CD14-positive monocyte (primary cell): ENCODE results near the gene RGL1. TPM values are rescaled to one million over a fixed set of nuclear protein-coding genes. Genes with fewer than 3 reads are reported as not detected.

ENCODE experiments used
- DNase-seq, 3 donors: peaks; one replicate each; pipeline ENCODE4 v3.0.0-alpha.2; 2011 to 2022
- H2AFZ ChIP-seq: 2 replicates; pipeline ENCODE4 v1.6.0; 2012; ENCODE audit warnings: mild to moderate bottlenecking, low read depth, low read length, inconsistent platforms; ENCODE audit not compliant: insufficient read depth, poor library complexity, severe bottlenecking
- H3K27ac ChIP-seq, 2 donors: 1 replicate in 1 of 2; 2 replicates in 1 of 2; pipeline ENCODE4 v1.5.1; 2012 to 2013; ENCODE audit warnings: low read length in 2 of 2, control low read depth in 1 of 2, inconsistent platforms in 1 of 2, low read depth in 1 of 2, mild to moderate bottlenecking in 1 of 2
- H3K27me3 ChIP-seq, 2 donors: one replicate each; pipeline versions ENCODE4 v1.6.0 to v1.6.1; 2011 to 2013; ENCODE audit warnings: low read length in 2 of 2; ENCODE audit not compliant: control insufficient read depth in 2 of 2, insufficient read depth in 2 of 2
- H3K36me3 ChIP-seq, 2 donors: replicated peaks in 1 of 2; 1 replicate in 1 of 2; 2 replicates in 1 of 2; pipeline versions ENCODE4 v1.5.1 to v1.6.1; 2012 to 2013; ENCODE audit warnings: low read length in 2 of 2, control low read depth in 1 of 2, inconsistent platforms in 1 of 2, mild to moderate bottlenecking in 1 of 2; ENCODE audit not compliant: insufficient read depth in 2 of 2, control insufficient read depth in 1 of 2
- H3K4me1 ChIP-seq, 2 donors: 1 replicate in 1 of 2; 2 replicates in 1 of 2; pipeline versions ENCODE4 v1.5.1 to v1.6.1; 2012 to 2013; ENCODE audit warnings: low read length in 2 of 2, control low read depth in 1 of 2, inconsistent platforms in 1 of 2, mild to moderate bottlenecking in 1 of 2, moderate library complexity in 1 of 2; ENCODE audit not compliant: insufficient read depth in 2 of 2, control insufficient read depth in 1 of 2
- H3K4me2 ChIP-seq: replicated peaks from 2 replicates; pipeline ENCODE3; 2012; ENCODE audit warnings: low read length, moderate library complexity, mild to moderate bottlenecking; ENCODE audit not compliant: poor library complexity, severe bottlenecking; ENCODE audit errors: extremely low read depth
- H3K4me3 ChIP-seq, 3 experiments: fragments of 200-600 bp in 1 of 3; sonication (generic) in 1 of 3; replicated peaks in 1 of 3; 1 replicate in 2 of 3; 2 replicates in 1 of 3; pipeline ENCODE4 v1.5.1; 2011 to 2013; ENCODE audit warnings: low read length in 3 of 3, mild to moderate bottlenecking in 3 of 3, control low read depth in 2 of 3, low read depth in 2 of 3, inconsistent platforms in 1 of 3, moderate library complexity in 1 of 3
- H3K79me2 ChIP-seq: 2 replicates; pipeline ENCODE4 v1.6.0; 2012; ENCODE audit warnings: mild to moderate bottlenecking, control low read depth, inconsistent platforms, low read length, moderate library complexity; ENCODE audit not compliant: insufficient read depth
- H3K9ac ChIP-seq: 2 replicates; pipeline ENCODE4 v1.6.0; 2017; ENCODE audit warnings: low read length, mild to moderate bottlenecking; ENCODE audit not compliant: insufficient read depth, poor library complexity, severe bottlenecking
- H3K9me3 ChIP-seq, 2 donors: replicated peaks in 1 of 2; 1 replicate in 1 of 2; 2 replicates in 1 of 2; pipeline versions ENCODE4 v1.5.1 to v1.6.1; 2012 to 2013; ENCODE audit warnings: low read length in 2 of 2, control low read depth in 1 of 2; ENCODE audit not compliant: control insufficient read depth in 1 of 2, insufficient read depth in 1 of 2
- H4K20me1 ChIP-seq: 2 replicates; pipeline ENCODE4 v1.6.0; 2012; ENCODE audit warnings: mild to moderate bottlenecking, low read length, control low read depth, moderate library complexity; ENCODE audit not compliant: insufficient read depth
- H3K27ac Mint-ChIP-seq, 7 donors: one replicate each; pipeline ENCODE4 v1.8.0; 2020; ENCODE audit warnings: mild to moderate bottlenecking in 7 of 7, mixed read lengths in 7 of 7, moderate library complexity in 6 of 7, inconsistent platforms in 2 of 7
- H3K27me3 Mint-ChIP-seq, 3 donors: one replicate each; pipeline ENCODE4 v1.8.0; 2021 to 2022; ENCODE audit warnings: low read depth in 3 of 3, mild to moderate bottlenecking in 3 of 3, mixed read lengths in 3 of 3, moderate library complexity in 3 of 3, inconsistent platforms in 1 of 3
- H3K36me3 Mint-ChIP-seq, 2 donors: one replicate each; pipeline ENCODE4 v1.8.0; 2020; ENCODE audit warnings: mixed read lengths in 2 of 2, inconsistent platforms in 1 of 2, mild to moderate bottlenecking in 1 of 2
- H3K4me1 Mint-ChIP-seq: one replicate; pipeline ENCODE4 v1.8.0; 2020; ENCODE audit warnings: mild to moderate bottlenecking, mixed read lengths
- H3K4me3 Mint-ChIP-seq, 2 donors: one replicate each; pipeline ENCODE4 v1.8.0; 2020; ENCODE audit warnings: mild to moderate bottlenecking in 2 of 2, mixed read lengths in 2 of 2, moderate library complexity in 1 of 2
- H3K9me3 Mint-ChIP-seq, 7 donors: one replicate each; pipeline ENCODE4 v1.8.0; 2020 to 2022; ENCODE audit warnings: mixed read lengths in 7 of 7, mild to moderate bottlenecking in 6 of 7, moderate library complexity in 6 of 7, inconsistent platforms in 2 of 7
- WGBS: methylation state at CpG from one replicate; pipeline ENCODE4 v1.1.5; 2013; ENCODE audit warnings: missing lambda C conversion rate; ENCODE audit not compliant: insufficient coverage; 5-methylcytosine and 5-hydroxymethylcytosine counted together
- intact Hi-C, 2 donors: fragments of 100-400 bp; cut with micrococcal nuclease; formaldehyde crosslinking; loops; one replicate each; pipeline versions ENCODE4 v1.15.0 to v1.15.1; 2023
- polyA plus RNA-seq, 3 donors: library from polyadenylated mRNA; depleted of rRNA in 1 of 3; unstranded in 2 of 3; stranded (reverse) in 1 of 3; fragments of 300-500 nt in 2 of 3; fragments of >200 nt in 1 of 3; fragmentation: Illumina TruSeq in 2 of 3; gene quantifications; 1 replicate in 2 of 3; 2 replicates in 1 of 3; pipeline ENCODE4 v1.2.3, GENCODE V29; 2012 to 2021
- TF ChIP-seq, protein P1 (sequence below): fragments of 200-600 bp; IDR thresholded peaks from one replicate; pipeline ENCODE4 v1.8.0; 2022; ENCODE audit warnings: antibody characterized with exemption, mild to moderate bottlenecking

The RGL1 gene
- polyA plus RNA-seq, 3 donors = 1.2 to 3.3 (median 2.0) TPM

- H3K4me1 ChIP-seq = no peaks in the 10 kb centered on the region
- H2AFZ ChIP-seq = no peak overlapping the region
- H3K4me1 Mint-ChIP-seq = no peaks in the 10 kb centered on the region
- no peak overlapping the region for H3K27ac ChIP-seq
- no peaks in the 10 kb centered on the region for H3K36me3 Mint-ChIP-seq
- TF ChIP-seq, protein P1, sequence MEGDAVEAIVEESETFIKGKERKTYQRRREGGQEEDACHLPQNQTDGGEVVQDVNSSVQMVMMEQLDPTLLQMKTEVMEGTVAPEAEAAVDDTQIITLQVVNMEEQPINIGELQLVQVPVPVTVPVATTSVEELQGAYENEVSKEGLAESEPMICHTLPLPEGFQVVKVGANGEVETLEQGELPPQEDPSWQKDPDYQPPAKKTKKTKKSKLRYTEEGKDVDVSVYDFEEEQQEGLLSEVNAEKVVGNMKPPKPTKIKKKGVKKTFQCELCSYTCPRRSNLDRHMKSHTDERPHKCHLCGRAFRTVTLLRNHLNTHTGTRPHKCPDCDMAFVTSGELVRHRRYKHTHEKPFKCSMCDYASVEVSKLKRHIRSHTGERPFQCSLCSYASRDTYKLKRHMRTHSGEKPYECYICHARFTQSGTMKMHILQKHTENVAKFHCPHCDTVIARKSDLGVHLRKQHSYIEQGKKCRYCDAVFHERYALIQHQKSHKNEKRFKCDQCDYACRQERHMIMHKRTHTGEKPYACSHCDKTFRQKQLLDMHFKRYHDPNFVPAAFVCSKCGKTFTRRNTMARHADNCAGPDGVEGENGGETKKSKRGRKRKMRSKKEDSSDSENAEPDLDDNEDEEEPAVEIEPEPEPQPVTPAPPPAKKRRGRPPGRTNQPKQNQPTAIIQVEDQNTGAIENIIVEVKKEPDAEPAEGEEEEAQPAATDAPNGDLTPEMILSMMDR = no peak
- H4K20me1 ChIP-seq = no peaks in the 10 kb centered on the region
- no peak overlapping the region for H3K4me2 ChIP-seq
- H3K27ac Mint-ChIP-seq = no peak overlapping the region
- intact Hi-C loops = no loop called here
- H3K4me3 Mint-ChIP-seq = no peak overlapping the region
- no peak overlapping the region for H3K4me3 ChIP-seq
- no peaks in the 10 kb centered on the region for H3K27me3 ChIP-seq
- H3K9me3 Mint-ChIP-seq = peaks cover 23 to 51% (median 33%) of the 10 kb centered on the region in 7 donors
- no peaks in the 10 kb centered on the region for H3K27me3 Mint-ChIP-seq
- H3K9ac ChIP-seq = no peak overlapping the region
- no peaks in the 10 kb centered on the region for H3K79me2 ChIP-seq
- no peak for DNase-seq
- peaks cover 0 to 4% of the 10 kb centered on the region in 2 donors for H3K36me3 ChIP-seq
- H3K9me3 ChIP-seq = peaks cover 30 to 33% of the 10 kb centered on the region in 2 donors
These were observed 39.9 kb upstream of the RGL1 start for GRCh38 chr1:183764981-183765380.

DNA sequence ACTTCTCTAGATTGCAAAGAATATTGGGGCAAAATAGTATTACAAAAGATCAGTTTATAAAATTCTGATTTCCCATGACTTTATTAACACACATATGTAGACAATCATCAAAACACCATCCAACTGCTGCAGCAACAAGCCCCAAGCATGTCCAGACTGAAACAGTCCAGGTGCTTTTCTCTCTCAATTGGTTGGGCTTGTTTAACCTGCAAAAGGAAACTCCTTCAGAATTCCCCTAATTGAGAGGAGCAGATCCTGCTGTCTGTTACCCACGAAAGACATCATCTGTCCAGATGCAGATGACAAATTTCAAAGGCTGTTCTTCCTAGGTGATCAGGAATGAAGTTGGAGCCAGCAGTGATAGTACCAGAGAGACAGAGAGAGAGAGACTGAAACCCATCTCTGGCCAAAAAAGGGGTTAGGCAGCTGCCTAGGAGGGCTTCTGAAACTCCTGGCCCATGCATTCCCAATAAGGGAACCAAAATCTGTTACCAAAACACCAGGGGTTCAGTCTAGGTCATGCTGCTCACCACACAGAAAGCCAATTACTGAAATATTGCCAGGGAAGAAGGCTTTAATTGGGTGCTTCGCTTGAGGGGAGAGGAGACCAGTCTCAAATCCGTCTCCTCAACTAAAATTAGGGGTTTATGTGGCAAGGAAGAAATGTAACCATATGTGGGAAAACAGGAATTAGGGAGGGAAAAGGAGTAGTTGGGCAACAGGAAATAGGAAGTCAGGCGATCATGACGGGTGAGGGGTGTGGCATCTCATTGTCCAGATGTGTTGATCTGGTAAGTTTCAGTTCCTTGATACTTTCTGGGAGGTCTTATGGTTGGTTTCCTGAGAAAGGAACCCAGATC lies 34.7 kb upstream of the RGL1 start:
- H3K4me2 ChIP-seq = no peak overlapping the region
- H4K20me1 ChIP-seq = no peaks in the 10 kb centered on the region
- intact Hi-C loops = no loop called here
- no peaks in the 10 kb centered on the region for H3K27me3 ChIP-seq
- H3K4me1 Mint-ChIP-seq = peaks cover 7% of the 10 kb centered on the region
- H2AFZ ChIP-seq = no peak overlapping the region
- DNase-seq = peak in 1 of 3 donors; percentile 13
- TF ChIP-seq, protein P1 = no peak
- peaks cover 38 to 61% (median 54%) of the 10 kb centered on the region in 7 donors for H3K9me3 Mint-ChIP-seq
- WGBS = 0% methylated on average over 2 of the region's 5 CpGs
- peak overlapping the region in 1 of 3 experiments; percentile 18 for H3K4me3 ChIP-seq
- H3K27me3 Mint-ChIP-seq = peaks cover 0 to 3% (median 0%) of the 10 kb centered on the region in 3 donors
- H3K9me3 ChIP-seq = peaks cover 48 to 51% of the 10 kb centered on the region in 2 donors
- no peaks in the 10 kb centered on the region for H3K79me2 ChIP-seq
- H3K27ac ChIP-seq = no peak overlapping the region
- no peak overlapping the region for H3K4me3 Mint-ChIP-seq
- no peak overlapping the region for H3K9ac ChIP-seq
- H3K36me3 ChIP-seq = peaks cover 0 to 8% of the 10 kb centered on the region in 2 donors
- no peaks in the 10 kb centered on the region for H3K4me1 ChIP-seq
- no peaks in the 10 kb centered on the region for H3K36me3 Mint-ChIP-seq
- peak overlapping the region in 2 of 7 donors; percentile 2 to 61 for H3K27ac Mint-ChIP-seq
